Astrocyte (in vitro differentiated cells and primary cell): Measurements from ENCODE around the gene TRIM72. TPM values are rescaled to one million over a fixed set of nuclear protein-coding genes. Genes with fewer than 3 reads are reported as not detected.

ENCODE experiments used
- DNase-seq: peaks from one replicate; pipeline ENCODE4 v3.0.0-alpha.2; 2010; ENCODE audit warnings: low read depth
- FAIRE-seq: peaks from 2 replicates; lab custom pipeline; 2011; peaks lifted over from hg19 to GRCh38; lab: Jason Lieb, UNC
- H2AFZ ChIP-seq: 2 replicates; pipeline ENCODE4 v1.6.0; 2012; ENCODE audit warnings: low read depth, low read length, inconsistent platforms
- H3K27ac ChIP-seq: 2 replicates; pipeline ENCODE4 v1.5.1; 2011; ENCODE audit warnings: low read depth, low read length, inconsistent platforms
- H3K27me3 ChIP-seq: 2 replicates; pipeline ENCODE4 v1.6.0; 2011; ENCODE audit warnings: low read length, inconsistent platforms; ENCODE audit not compliant: insufficient read depth
- H3K36me3 ChIP-seq: 2 replicates; pipeline ENCODE4 v1.5.1; 2011; ENCODE audit warnings: low read length, inconsistent platforms; ENCODE audit not compliant: insufficient read depth
- H3K4me1 ChIP-seq: 2 replicates; pipeline ENCODE4 v1.5.1; 2011; ENCODE audit warnings: low read length, inconsistent platforms; ENCODE audit not compliant: insufficient read depth
- H3K4me2 ChIP-seq: 2 replicates; pipeline ENCODE4 v1.6.0; 2012; ENCODE audit warnings: low read length, inconsistent platforms
- H3K4me3 ChIP-seq: 2 replicates; pipeline ENCODE4 v1.5.1; 2011; ENCODE audit warnings: low read depth, mild to moderate bottlenecking, low read length, inconsistent platforms; ENCODE audit not compliant: insufficient read depth
- H3K79me2 ChIP-seq: 2 replicates; pipeline ENCODE4 v1.6.0; 2012; ENCODE audit warnings: mild to moderate bottlenecking, low read length, inconsistent platforms; ENCODE audit not compliant: insufficient read depth
- H3K9ac ChIP-seq: 2 replicates; pipeline ENCODE4 v1.6.0; 2012; ENCODE audit warnings: mild to moderate bottlenecking, low read length, inconsistent platforms
- H3K9me3 ChIP-seq: 2 replicates; pipeline ENCODE4 v1.5.1; 2012; ENCODE audit warnings: low read depth, mild to moderate bottlenecking, low read length, inconsistent platforms; ENCODE audit not compliant: insufficient read depth
- H4K20me1 ChIP-seq: 2 replicates; pipeline ENCODE4 v1.6.0; 2012; ENCODE audit warnings: low read length, inconsistent platforms; ENCODE audit not compliant: insufficient read depth
- H3K27ac Mint-ChIP-seq: one replicate; pipeline ENCODE4 v1.8.0; 2021; ENCODE audit warnings: mild to moderate bottlenecking, mixed read lengths; ENCODE audit not compliant: unreplicated experiment
- H3K27me3 Mint-ChIP-seq: one replicate; pipeline ENCODE4 v1.8.0; 2021; ENCODE audit warnings: low read depth, mixed read lengths; ENCODE audit not compliant: unreplicated experiment
- H3K36me3 Mint-ChIP-seq: one replicate; pipeline ENCODE4 v1.8.0; 2021; ENCODE audit warnings: low read depth, mixed read lengths; ENCODE audit not compliant: unreplicated experiment
- H3K4me1 Mint-ChIP-seq: one replicate; pipeline ENCODE4 v1.8.0; 2021; ENCODE audit warnings: low read depth, mixed read lengths; ENCODE audit not compliant: unreplicated experiment
- H3K4me3 Mint-ChIP-seq: one replicate; pipeline ENCODE4 v1.8.0; 2021; ENCODE audit warnings: mild to moderate bottlenecking, moderate library complexity, mixed read lengths; ENCODE audit not compliant: unreplicated experiment
- H3K9me3 Mint-ChIP-seq: one replicate; pipeline ENCODE4 v1.8.0; 2021; ENCODE audit warnings: mild to moderate bottlenecking, mixed read lengths; ENCODE audit not compliant: unreplicated experiment
- EZH2 ChIP-seq: IDR thresholded peaks from 2 replicates; pipeline ENCODE4 v1.6.1; 2012; ENCODE audit warnings: mild to moderate bottlenecking, low read length, inconsistent platforms; ENCODE audit not compliant: insufficient read depth
- total RNA-seq: library from RNA; stranded (reverse); gene quantifications from 2 replicates; pipeline ENCODE4 v1.2.1, GENCODE V29; 2021
- TF ChIP-seq, protein P1 (sequence below): IDR thresholded peaks from 2 replicates; pipeline ENCODE4 v1.5.1; 2011; ENCODE audit warnings: low read depth, mild to moderate bottlenecking, inconsistent platforms, low read length, moderate library complexity; ENCODE audit not compliant: insufficient read depth

TRIM72 gene
- total RNA-seq, 1 donor from 2014 or later, result not detected

DNA sequence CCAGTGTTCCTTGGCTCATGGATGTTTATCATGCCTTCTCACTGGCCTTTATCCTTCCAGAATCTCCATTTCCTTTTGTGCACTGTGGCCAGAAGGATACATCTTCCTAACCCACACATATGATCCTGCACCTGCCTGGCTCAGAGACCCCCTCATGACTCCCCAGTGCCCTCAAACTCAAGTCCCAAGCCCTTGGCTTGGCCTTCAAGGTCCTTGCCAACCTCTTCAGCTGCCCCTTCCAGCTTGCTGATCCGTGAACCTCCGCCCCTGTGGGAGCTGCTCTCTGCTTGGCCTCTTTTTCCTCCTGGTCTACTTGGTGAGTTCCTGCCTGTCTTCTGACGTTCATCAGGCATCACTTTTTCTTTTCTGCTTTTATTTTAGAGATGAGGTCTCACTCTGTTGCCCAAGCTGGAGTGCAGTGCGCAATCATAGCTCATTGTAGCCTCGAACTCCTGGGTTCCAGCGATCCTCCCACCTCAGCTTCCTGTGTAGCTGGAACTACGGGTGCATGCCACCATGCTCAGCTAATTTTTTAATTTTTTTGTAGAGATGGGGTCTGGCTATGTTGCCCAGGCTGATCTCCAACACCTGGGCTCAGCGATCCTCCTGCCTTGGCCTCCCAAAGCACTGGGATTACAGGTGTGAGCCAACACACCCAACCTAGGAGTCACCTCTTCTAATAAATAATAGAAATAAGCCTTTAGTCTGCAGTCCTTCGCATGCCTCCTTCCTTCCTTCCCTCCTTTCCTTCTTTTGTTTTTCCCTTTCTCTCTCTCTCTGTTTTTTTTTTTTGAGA is 8.8 kb upstream of the TRIM72 start:
- no peak overlapping the region for H3K4me2 ChIP-seq
- Mint-ChIP-seq H3K4me1 (peaks cover 10% of the 10 kb centered on the region), H3K27me3 (peaks cover 23% of the 10 kb centered on the region), H3K9me3 (no peaks in the 10 kb centered on the region), H3K27ac (no peak overlapping the region), H3K36me3 (peaks cover 7% of the 10 kb centered on the region), H3K4me3 (no peak overlapping the region)
- H3K27ac ChIP-seq, result no peak overlapping the region
- peaks cover 7% of the 10 kb centered on the region for H3K4me1 ChIP-seq
- peaks cover 14% of the 10 kb centered on the region for H3K27me3 ChIP-seq
- no peaks in the 10 kb centered on the region for H3K79me2 ChIP-seq
- H3K9me3 ChIP-seq, result no peaks in the 10 kb centered on the region
- no peaks in the 10 kb centered on the region for H3K36me3 ChIP-seq
- FAIRE-seq (no peak), DNase-seq (no peak)
- no peak overlapping the region for H3K9ac ChIP-seq
- TF ChIP-seq, protein P1, sequence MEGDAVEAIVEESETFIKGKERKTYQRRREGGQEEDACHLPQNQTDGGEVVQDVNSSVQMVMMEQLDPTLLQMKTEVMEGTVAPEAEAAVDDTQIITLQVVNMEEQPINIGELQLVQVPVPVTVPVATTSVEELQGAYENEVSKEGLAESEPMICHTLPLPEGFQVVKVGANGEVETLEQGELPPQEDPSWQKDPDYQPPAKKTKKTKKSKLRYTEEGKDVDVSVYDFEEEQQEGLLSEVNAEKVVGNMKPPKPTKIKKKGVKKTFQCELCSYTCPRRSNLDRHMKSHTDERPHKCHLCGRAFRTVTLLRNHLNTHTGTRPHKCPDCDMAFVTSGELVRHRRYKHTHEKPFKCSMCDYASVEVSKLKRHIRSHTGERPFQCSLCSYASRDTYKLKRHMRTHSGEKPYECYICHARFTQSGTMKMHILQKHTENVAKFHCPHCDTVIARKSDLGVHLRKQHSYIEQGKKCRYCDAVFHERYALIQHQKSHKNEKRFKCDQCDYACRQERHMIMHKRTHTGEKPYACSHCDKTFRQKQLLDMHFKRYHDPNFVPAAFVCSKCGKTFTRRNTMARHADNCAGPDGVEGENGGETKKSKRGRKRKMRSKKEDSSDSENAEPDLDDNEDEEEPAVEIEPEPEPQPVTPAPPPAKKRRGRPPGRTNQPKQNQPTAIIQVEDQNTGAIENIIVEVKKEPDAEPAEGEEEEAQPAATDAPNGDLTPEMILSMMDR, result no peak
- TF ChIP-seq EZH2, result no peak
- H2AFZ ChIP-seq, result no peak overlapping the region
- H4K20me1 ChIP-seq, result peaks cover 12% of the 10 kb centered on the region
- no peak overlapping the region for H3K4me3 ChIP-seq

DNA sequence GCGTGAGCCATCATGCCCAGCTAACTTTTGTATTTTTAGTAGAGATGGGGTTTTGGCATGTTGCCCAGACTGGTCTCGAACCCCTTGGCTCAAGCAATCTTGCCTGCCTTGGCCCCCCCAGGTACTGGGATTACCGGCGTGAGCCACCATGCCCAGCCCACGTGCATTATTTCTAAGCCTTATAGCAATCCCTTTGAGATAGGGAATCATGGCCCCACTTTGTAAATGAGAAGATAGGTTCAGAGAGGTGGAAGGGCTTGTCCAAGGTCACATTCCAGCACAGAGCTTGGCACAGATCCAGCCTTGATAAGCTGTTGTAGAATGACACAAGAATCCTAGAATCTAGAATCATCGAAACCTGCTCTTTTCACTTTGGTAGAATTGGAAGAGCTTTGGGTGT is 7.1 kb upstream of the TRIM72 start:
- Histone ChIP-seq H2AFZ (no peak overlapping the region), H3K9me3 (no peaks in the 10 kb centered on the region), H4K20me1 (no peaks in the 10 kb centered on the region), H3K4me1 (no peaks in the 10 kb centered on the region), H3K9ac (no peak overlapping the region), H3K36me3 (no peaks in the 10 kb centered on the region), H3K4me3 (no peak overlapping the region), H3K79me2 (no peaks in the 10 kb centered on the region), H3K27ac (no peak overlapping the region), H3K27me3 (peaks cover 17% of the 10 kb centered on the region), H3K4me2 (no peak overlapping the region)
- DNase-seq (no peak), FAIRE-seq (no peak)
- H3K4me3 Mint-ChIP-seq, result no peak overlapping the region
- peaks cover 32% of the 10 kb centered on the region for H3K27me3 Mint-ChIP-seq
- peaks cover 3% of the 10 kb centered on the region for H3K4me1 Mint-ChIP-seq
- no peak overlapping the region for H3K27ac Mint-ChIP-seq
- H3K36me3 Mint-ChIP-seq, result peaks cover 4% of the 10 kb centered on the region
- TF ChIP-seq, protein P1, result no peak
- TF ChIP-seq EZH2, result no peak
- H3K9me3 Mint-ChIP-seq, result no peaks in the 10 kb centered on the region

GRCh38 chr16:31213342-31213741 is 577 bp upstream of the TRIM72 start:
- no peak overlapping the region for H3K4me3 ChIP-seq

More at GRCh38 chr16:31213342-31213741, 577 bp upstream of the TRIM72 start:
- peaks cover 66% of the 10 kb centered on the region for H3K27me3 Mint-ChIP-seq
- no peaks in the 10 kb centered on the region for H4K20me1 ChIP-seq
- no peaks in the 10 kb centered on the region for H3K36me3 Mint-ChIP-seq
- TF ChIP-seq EZH2, result no peak
- TF ChIP-seq, protein P1, result no peak
- no peaks in the 10 kb centered on the region for H3K36me3 ChIP-seq
- no peak for FAIRE-seq
- no peak overlapping the region for H3K4me2 ChIP-seq
- no peak overlapping the region for H3K27ac Mint-ChIP-seq
- H3K9me3 Mint-ChIP-seq, result no peaks in the 10 kb centered on the region
- H3K4me1 Mint-ChIP-seq, result no peaks in the 10 kb centered on the region
- no peaks in the 10 kb centered on the region for H3K79me2 ChIP-seq
- peaks cover 49% of the 10 kb centered on the region for H3K27me3 ChIP-seq
- no peak for DNase-seq
- no peak overlapping the region for H3K9ac ChIP-seq
- peaks cover 12% of the 10 kb centered on the region for H3K4me1 ChIP-seq
- no peak overlapping the region for H2AFZ ChIP-seq
- H3K4me3 Mint-ChIP-seq, result no peak overlapping the region
- H3K27ac ChIP-seq, result no peak overlapping the region
- no peaks in the 10 kb centered on the region for H3K9me3 ChIP-seq
